Common myeloid progenitor, CD34-positive (primary cell): ENCODE measurements around the gene SP7.

ENCODE experiments used
- CTCF ChIA-PET: fragments of 350-600 bp; sonication (Branson Sonifier 250); formaldehyde crosslinking; loops from one replicate; lab custom pipeline; 2021; ENCODE audit warnings: antibody characterized with exemption; lab: Charles Lee
- POLR2A ChIA-PET: fragments of 350-600 bp; sonication (Branson Sonifier 250); formaldehyde crosslinking; loops from one replicate; lab custom pipeline; 2021; ENCODE audit warnings: antibody characterized with exemption; lab: Charles Lee
- DNase-seq, 3 donors: peaks; one replicate each; pipeline versions ENCODE4 v3.0.0 to v3.0.0-alpha.2; 2013
- H3K27ac ChIP-seq, 2 experiments: 1 replicate in 1 of 2; 2 replicates in 1 of 2; pipeline ENCODE4 v1.7.0; 2013; ENCODE audit warnings: inconsistent platforms in 2 of 2, low read length in 2 of 2, mild to moderate bottlenecking in 2 of 2, low read depth in 1 of 2, moderate library complexity in 1 of 2; ENCODE audit not compliant: severe bottlenecking in 2 of 2, insufficient read depth in 1 of 2, poor library complexity in 1 of 2
- H3K27me3 ChIP-seq, 5 experiments: replicated peaks in 2 of 5; 1 replicate in 3 of 5; 2 replicates in 2 of 5; pipeline versions ENCODE4 v1.6.1 to v1.7.0; 2013; ENCODE audit warnings: low read length in 4 of 5, mild to moderate bottlenecking in 2 of 5, moderate library complexity in 2 of 5, inconsistent platforms in 1 of 5; ENCODE audit not compliant: insufficient read depth in 5 of 5, control insufficient read depth in 4 of 5
- H3K36me3 ChIP-seq, 4 experiments: 1 replicate in 2 of 4; 2 replicates in 2 of 4; pipeline versions ENCODE4 v1.6.1 to v1.7.0; 2013; ENCODE audit warnings: low read length in 3 of 4, control low read depth in 1 of 4, mild to moderate bottlenecking in 1 of 4; ENCODE audit not compliant: control insufficient read depth in 4 of 4, insufficient read depth in 4 of 4
- H3K4me1 ChIP-seq, 4 experiments: 1 replicate in 3 of 4; 2 replicates in 1 of 4; pipeline versions ENCODE4 v1.6.1 to v1.7.1; 2013; ENCODE audit warnings: low read length in 3 of 4, mild to moderate bottlenecking in 3 of 4, control low read depth in 1 of 4, inconsistent platforms in 1 of 4, moderate library complexity in 1 of 4; ENCODE audit not compliant: control insufficient read depth in 4 of 4, insufficient read depth in 4 of 4; ENCODE audit errors: control extremely low read depth in 1 of 4
- H3K4me3 ChIP-seq, 7 experiments: 1 replicate in 4 of 7; 2 replicates in 3 of 7; pipeline versions ENCODE4 v1.5.1 to v1.7.0; 2013; ENCODE audit warnings: mild to moderate bottlenecking in 7 of 7, low read length in 6 of 7, moderate library complexity in 6 of 7, inconsistent platforms in 2 of 7, low read depth in 2 of 7, control low read depth in 1 of 7; ENCODE audit not compliant: insufficient read depth in 4 of 7, control insufficient read depth in 1 of 7; ENCODE audit errors: extremely low read depth in 1 of 7
- H3K9me3 ChIP-seq, 5 experiments: 1 replicate in 4 of 5; 2 replicates in 1 of 5; pipeline versions ENCODE4 v1.6.1 to v1.7.1; 2013; ENCODE audit warnings: low read length in 4 of 5, mild to moderate bottlenecking in 2 of 5, inconsistent platforms in 1 of 5, low read depth in 1 of 5, moderate library complexity in 1 of 5; ENCODE audit not compliant: control insufficient read depth in 4 of 5, insufficient read depth in 2 of 5; ENCODE audit errors: control extremely low read depth in 1 of 5
- WGBS: methylation state at CpG from one replicate; pipeline ENCODE4 v1.1.5; 2013; ENCODE audit not compliant: insufficient coverage; 5-methylcytosine and 5-hydroxymethylcytosine counted together

SP7 gene

GRCh38 chr12:53308276-53308675 lies 27.9 kb downstream of the SP7 start:
- POLR2A ChIA-PET = no interaction called here
- Histone ChIP-seq H3K36me3 (peaks cover 15 to 65% (median 53%) of the 10 kb centered on the region in 4 experiments), H3K27me3 (no peaks in the 10 kb centered on the region), H3K9me3 (no peaks in the 10 kb centered on the region), H3K27ac (peak overlapping the region in 1 of 2 experiments; percentile 3), H3K4me1 (no peaks in the 10 kb centered on the region), H3K4me3 (no peak overlapping the region)
- CTCF ChIA-PET = interaction anchor here (0.6 to 4.8 kb wide), 4 partner anchors 9 to 91 kb away, joined by 3 to 40 read pairs (median 4); partner anchors contain the start of genes AAAS and MYG1
- 97% methylated on average over 3 of the region's 4 CpGs for WGBS
- no peak for DNase-seq

- H3K36me3 ChIP-seq = peaks cover 20 to 77% (median 61%) of the 10 kb centered on the region in 4 experiments
- DNase-seq = no peak
These were observed 29.3 kb downstream of the SP7 start for GRCh38 chr12:53306826-53307225.

GRCh38 chr12:53302903-53303302 lies 33.3 kb downstream of the SP7 start:
- H3K4me1 ChIP-seq = peaks cover 4 to 30% (median 25%) of the 10 kb centered on the region in 4 experiments
- 100% methylated on average over 4 of the region's 5 CpGs for WGBS
- no peak overlapping the region for H3K27ac ChIP-seq
- H3K9me3 ChIP-seq = no peaks in the 10 kb centered on the region
- POLR2A ChIA-PET = no interaction called here
- no peak for DNase-seq
- peaks cover 16 to 59% (median 41%) of the 10 kb centered on the region in 4 experiments for H3K36me3 ChIP-seq
- CTCF ChIA-PET = interaction anchor here (1.0 to 18.8 kb wide), 4 partner anchors 8 to 89 kb away, joined by 3 to 171 read pairs (median 4); partner anchors contain the start of gene AAAS
- no peaks in the 10 kb centered on the region for H3K27me3 ChIP-seq
- H3K4me3 ChIP-seq = no peak overlapping the region

More at GRCh38 chr12:53306826-53307225, 29.3 kb downstream of the SP7 start:
- CTCF ChIA-PET = no interaction called here
- Histone ChIP-seq H3K27ac (no peak overlapping the region), H3K27me3 (no peaks in the 10 kb centered on the region), H3K9me3 (no peaks in the 10 kb centered on the region), H3K4me3 (no peak overlapping the region), H3K4me1 (no peaks in the 10 kb centered on the region)
- POLR2A ChIA-PET = no interaction called here
- 95% methylated on average over 9 of the region's 10 CpGs for WGBS

- Histone ChIP-seq H3K4me1 (peaks cover 6 to 50% (median 40%) of the 10 kb centered on the region in 4 experiments), H3K9me3 (no peaks in the 10 kb centered on the region), H3K27me3 (no peaks in the 10 kb centered on the region), H3K4me3 (peak overlapping the region; percentile 53 to 95 (median 83)), H3K27ac (peak overlapping the region in 1 of 2 experiments; percentile 96), H3K36me3 (peaks cover 9 to 39% (median 23%) of the 10 kb centered on the region in 4 experiments)
- WGBS = 4% methylated on average over 9 of the region's 12 CpGs
- no peak for DNase-seq
- POLR2A ChIA-PET = interaction anchor here (1.4 kb wide), 1 partner anchor 21 kb away, joined by 6 read pairs; the partner anchor contains the start of gene AAAS
- CTCF ChIA-PET = interaction anchor here (0.9 to 24.3 kb wide), 4 partner anchors 11 to 85 kb away, joined by 3 to 399 read pairs (median 88); partner anchors contain the start of gene AAAS
These were observed 36.0 kb downstream of the SP7 start for GRCh38 chr12:53300187-53300586.

GRCh38 chr12:53299454-53300180 lies 36.5 kb downstream of the SP7 start, which contains the start of gene MYG1:
TSS of gene MYG1 (plus strand) at chr12:53299695. CDS start at chr12:53299738, 43 bp downstream.
- POLR2A ChIA-PET = interaction anchor here (0.6 to 1.4 kb wide), 3 partner anchors 22 to 639 kb away, joined by 3 to 6 read pairs (median 5); partner anchors contain the start of gene AAAS
- 6% methylated on average over 48 of the region's 51 CpGs for WGBS
- H3K4me1 ChIP-seq = peaks cover 6 to 56% (median 46%) of the 10 kb centered on the region in 4 experiments

GRCh38 chr12:53299101-53299453 lies 37.1 kb downstream of the SP7 start:
- WGBS = 75% methylated on average over 4 of the region's 5 CpGs
- DNase-seq = peak; percentile 79 to 94 (median 93)
- POLR2A ChIA-PET = interaction anchor here (0.6 to 1.4 kb wide), 2 partner anchors 22 to 119 kb away, joined by 5 to 6 read pairs; partner anchors contain the start of gene AAAS

More at GRCh38 chr12:53299454-53300180, 36.5 kb downstream of the SP7 start, which contains the start of gene MYG1:
- peak within 1 kb of the TSS; percentile 50 to 96 for H3K27ac ChIP-seq
- H3K4me3 ChIP-seq = peak within 1 kb of the TSS; percentile 53 to 95 (median 83)
- peaks cover 7 to 37% (median 21%) of the 10 kb centered on the region in 4 experiments for H3K36me3 ChIP-seq
- CTCF ChIA-PET = interaction anchor here (0.9 to 24.3 kb wide), 8 partner anchors 9 to 85 kb away, joined by 3 to 399 read pairs (median 4); partner anchors contain the start of genes AAAS and ESPL1
- H3K27me3 ChIP-seq = no peaks in the 10 kb centered on the region
- H3K9me3 ChIP-seq = no peaks in the 10 kb centered on the region
- peak; percentile 85 to 89 (median 87) for DNase-seq

More at GRCh38 chr12:53299101-53299453, 37.1 kb downstream of the SP7 start:
- CTCF ChIA-PET = interaction anchor here (1.0 to 24.3 kb wide), 8 partner anchors 9 to 97 kb away, joined by 3 to 399 read pairs (median 4); partner anchors contain the start of genes AAAS and ESPL1
- Histone ChIP-seq H3K27ac (peak overlapping the region; percentile 50 to 96), H3K27me3 (no peaks in the 10 kb centered on the region), H3K4me3 (peak overlapping the region in 5 of 7 experiments; percentile 80 to 95 (median 87)), H3K4me1 (peaks cover 6 to 56% (median 47%) of the 10 kb centered on the region in 4 experiments), H3K36me3 (peaks cover 7 to 40% (median 21%) of the 10 kb centered on the region in 4 experiments), H3K9me3 (no peaks in the 10 kb centered on the region)
